ENCODE data around the gene MYBBP1A.

Gene MYBBP1A

DNA sequence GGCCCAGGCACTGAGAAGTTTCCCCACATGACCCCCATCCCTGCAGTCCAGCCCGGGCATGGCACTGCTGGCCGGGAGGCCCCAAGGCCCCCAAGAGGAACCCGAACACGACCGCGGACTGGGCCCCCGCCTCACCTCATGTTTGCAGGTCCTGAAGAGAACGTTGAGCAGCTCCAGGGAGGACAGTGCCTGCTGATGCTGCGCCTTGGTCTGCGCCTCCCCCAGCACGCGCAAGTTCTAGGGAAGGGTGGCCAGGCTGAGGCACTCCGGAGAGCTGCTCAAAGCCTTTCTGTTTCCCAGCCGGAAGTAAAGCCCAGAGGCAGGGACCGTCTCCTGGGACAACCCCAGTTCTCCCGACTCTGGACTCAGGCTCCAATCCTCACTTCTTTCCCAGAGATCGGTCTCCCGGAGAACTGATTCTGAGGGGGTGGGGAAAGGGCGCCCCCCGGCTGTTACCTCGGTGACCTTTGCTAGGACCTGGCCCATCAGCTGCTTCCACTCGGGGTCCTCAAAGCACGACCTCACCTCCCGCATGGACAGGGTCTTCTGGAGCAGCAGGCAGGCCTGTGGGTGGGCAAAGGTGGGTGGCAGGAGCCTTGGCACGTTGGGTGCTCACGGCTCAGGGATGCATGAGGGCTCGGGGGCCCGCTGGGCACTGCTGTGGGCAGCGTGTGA lies 13.7 kb downstream of the MYBBP1A start (continued):
- TF ChIP-seq POU6F1 (CRISPR knock-in tag; IDR thresholded peaks at IDR 0.05; ENCODE audit: borderline replicate concordance, low read depth) (no peak), OSR1 (CRISPR knock-in tag; IDR thresholded peaks at IDR 0.05) (no peak), CSDC2 (CRISPR knock-in tag; IDR thresholded peaks at IDR 0.05) (no peak), ZFP3 (CRISPR knock-in tag; IDR thresholded peaks at IDR 0.05) (no peak), TCF4 (CRISPR knock-in tag; IDR thresholded peaks at IDR 0.05; ENCODE audit: borderline replicate concordance) (no peak), ZNF565 (CRISPR knock-in tag; conservative IDR thresholded peaks at IDR 0.05; ENCODE audit: low read depth) (no peak), ZFP30 (CRISPR knock-in tag; IDR thresholded peaks at IDR 0.05) (no peak), TOX (CRISPR knock-in tag; IDR thresholded peaks at IDR 0.05; ENCODE audit: borderline replicate concordance) (no peak)

DNA sequence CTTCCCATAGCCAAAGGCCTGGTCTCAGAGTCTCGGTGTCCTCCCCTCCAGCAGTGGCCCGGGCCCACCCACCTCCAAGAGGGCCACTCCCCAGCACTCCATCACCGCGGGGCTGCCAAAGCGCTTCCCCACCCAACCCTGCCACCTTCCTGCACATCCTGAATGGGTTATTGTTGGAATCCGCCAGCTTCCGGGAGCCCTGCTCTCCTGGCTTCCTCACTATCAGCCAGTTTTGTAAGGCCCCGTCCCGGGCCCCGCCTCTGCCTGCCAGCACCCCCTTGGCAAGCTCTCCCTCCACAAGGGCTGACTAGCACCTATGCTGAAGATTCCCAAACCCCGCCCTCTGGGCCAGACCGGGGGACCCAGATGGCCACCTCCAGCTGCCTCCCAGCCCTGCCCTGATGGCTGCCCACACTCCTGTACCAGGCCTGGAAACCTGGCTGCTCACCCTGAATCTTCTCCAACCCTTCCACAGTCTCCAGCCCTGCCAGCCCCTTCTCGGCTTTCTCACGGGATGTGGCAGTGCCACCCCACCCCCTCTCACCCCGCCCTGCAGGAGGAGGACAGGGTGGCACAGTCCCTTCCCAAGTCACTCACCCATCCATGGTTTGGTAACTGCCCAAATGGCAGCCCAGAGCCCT lies 14.4 kb downstream of the MYBBP1A start:
- TF ChIP-seq ISL1 (CRISPR knock-in tag; IDR thresholded peaks at IDR 0.05) (no peak), TSHZ2 (CRISPR knock-in tag; IDR thresholded peaks at IDR 0.05) (no peak), PPARA (CRISPR knock-in tag; IDR thresholded peaks at IDR 0.05; ENCODE audit: borderline replicate concordance) (no peak), TOX (CRISPR knock-in tag; IDR thresholded peaks at IDR 0.05; ENCODE audit: borderline replicate concordance) (no peak), ESRRG (CRISPR knock-in tag; IDR thresholded peaks at IDR 0.05) (no peak), SNAI2 (CRISPR knock-in tag; IDR thresholded peaks at IDR 0.05) (no peak), BACH2 (CRISPR knock-in tag; IDR thresholded peaks at IDR 0.05; ENCODE audit: borderline replicate concordance) (no peak)
- ATAC-seq = no peak

GRCh38 chr17:4540224-4540651 lies 14.9 kb downstream of the MYBBP1A start:
- ATAC-seq = no peak
- no peak for TF ChIP-seq PPARA (CRISPR knock-in tag; IDR thresholded peaks at IDR 0.05; ENCODE audit: borderline replicate concordance)
- TF ChIP-seq TCF4 (CRISPR knock-in tag; IDR thresholded peaks at IDR 0.05; ENCODE audit: borderline replicate concordance) = no peak
- no peak for TF ChIP-seq PATZ1 (CRISPR knock-in tag; IDR thresholded peaks at IDR 0.05; ENCODE audit: borderline replicate concordance)
- TF ChIP-seq TOX (CRISPR knock-in tag; IDR thresholded peaks at IDR 0.05; ENCODE audit: borderline replicate concordance) = no peak
- no peak for TF ChIP-seq TSHZ2 (CRISPR knock-in tag; IDR thresholded peaks at IDR 0.05)
- TF ChIP-seq GLIS3 (CRISPR knock-in tag; IDR thresholded peaks at IDR 0.05) = no peak
- TF ChIP-seq BACH2 (CRISPR knock-in tag; IDR thresholded peaks at IDR 0.05; ENCODE audit: borderline replicate concordance) = no peak
- no peak for TF ChIP-seq ISL1 (CRISPR knock-in tag; IDR thresholded peaks at IDR 0.05)
- TF ChIP-seq ARNTL (CRISPR knock-in tag; IDR thresholded peaks at IDR 0.05; ENCODE audit: borderline replicate concordance, low read depth) = no peak
- no peak for TF ChIP-seq ZNF8 (CRISPR knock-in tag; IDR thresholded peaks at IDR 0.05)
